Mesendoderm (in vitro differentiated cells): ENCODE results near the gene CIDEB.

Source experiments
- DNase-seq: peaks from one replicate; pipeline ENCODE4 v3.0.0; 2013
- H2AK5ac ChIP-seq: 2 replicates; pipeline ENCODE4 v1.6.1; 2013; ENCODE audit warnings: low read length, inconsistent platforms
- H2BK120ac ChIP-seq: 2 replicates; pipeline ENCODE4 v1.6.1; 2013; ENCODE audit warnings: low read depth, mild to moderate bottlenecking, low read length, moderate library complexity, mixed read lengths
- H2BK15ac ChIP-seq: replicated peaks from 2 replicates; pipeline ENCODE4 v1.6.1; 2013; ENCODE audit warnings: low read depth, mild to moderate bottlenecking, moderate library complexity
- H2BK5ac ChIP-seq: 2 replicates; pipeline ENCODE4 v1.6.1; 2013; ENCODE audit warnings: low read length, inconsistent platforms
- H3K18ac ChIP-seq: 2 replicates; pipeline ENCODE4 v1.6.1; 2013; ENCODE audit warnings: mild to moderate bottlenecking, low read length, mixed read lengths
- H3K23ac ChIP-seq: one replicate; pipeline ENCODE4 v1.6.1; 2013; ENCODE audit warnings: low read length
- H3K27ac ChIP-seq: 2 replicates; pipeline ENCODE4 v1.5.1; 2013; ENCODE audit warnings: low read depth, mild to moderate bottlenecking, inconsistent platforms, low read length, moderate library complexity
- H3K27me3 ChIP-seq: 2 replicates; pipeline ENCODE4 v1.6.1; 2013; ENCODE audit warnings: low read length, control low read depth, mild to moderate bottlenecking, inconsistent platforms; ENCODE audit not compliant: insufficient read depth, poor library complexity
- H3K36me3 ChIP-seq: 2 replicates; pipeline ENCODE4 v1.6.1; 2013; ENCODE audit warnings: low read length, inconsistent platforms; ENCODE audit not compliant: control insufficient read depth, insufficient read depth
- H3K4ac ChIP-seq: one replicate; pipeline ENCODE4 v1.6.1; 2013; ENCODE audit warnings: low read depth, mild to moderate bottlenecking, low read length, moderate library complexity
- H3K4me1 ChIP-seq: 2 replicates; pipeline ENCODE4 v1.6.1; 2013; ENCODE audit warnings: low read depth, low read length, inconsistent platforms; ENCODE audit not compliant: control insufficient read depth
- H3K4me2 ChIP-seq: 2 replicates; pipeline ENCODE4 v1.6.1; 2013; ENCODE audit warnings: low read length
- H3K4me3 ChIP-seq: 2 replicates; pipeline ENCODE4 v1.5.1; 2013; ENCODE audit warnings: mild to moderate bottlenecking, low read length
- H3K56ac ChIP-seq: one replicate; pipeline ENCODE4 v1.6.1; 2013; ENCODE audit warnings: low read length
- H3K79me1 ChIP-seq: 2 replicates; pipeline ENCODE4 v1.6.1; 2013; ENCODE audit warnings: low read length, inconsistent platforms
- H3K79me2 ChIP-seq: 2 replicates; pipeline ENCODE4 v1.6.1; 2013; ENCODE audit warnings: mild to moderate bottlenecking, low read length; ENCODE audit not compliant: control insufficient read depth, insufficient read depth
- H3K9ac ChIP-seq: 2 replicates; pipeline ENCODE4 v1.6.1; 2013; ENCODE audit warnings: low read length, inconsistent platforms
- H4K5ac ChIP-seq: one replicate; pipeline ENCODE4 v1.6.1; 2013; ENCODE audit warnings: low read length
- H4K8ac ChIP-seq: one replicate; pipeline ENCODE4 v1.6.1; 2013; ENCODE audit warnings: low read depth, mild to moderate bottlenecking, control low read depth, low read length, moderate library complexity
- WGBS: extraction: QIAGEN DNeasy Blood & Tissue Kit; methylation state at CpG from one replicate; pipeline ENCODE4 v1.1.7; 2013; ENCODE audit warnings: low lambda C conversion rate, missing lambda C conversion rate; ENCODE audit not compliant: insufficient coverage; ENCODE audit errors: extremely low coverage; 5-methylcytosine and 5-hydroxymethylcytosine counted together

The CIDEB gene

DNA sequence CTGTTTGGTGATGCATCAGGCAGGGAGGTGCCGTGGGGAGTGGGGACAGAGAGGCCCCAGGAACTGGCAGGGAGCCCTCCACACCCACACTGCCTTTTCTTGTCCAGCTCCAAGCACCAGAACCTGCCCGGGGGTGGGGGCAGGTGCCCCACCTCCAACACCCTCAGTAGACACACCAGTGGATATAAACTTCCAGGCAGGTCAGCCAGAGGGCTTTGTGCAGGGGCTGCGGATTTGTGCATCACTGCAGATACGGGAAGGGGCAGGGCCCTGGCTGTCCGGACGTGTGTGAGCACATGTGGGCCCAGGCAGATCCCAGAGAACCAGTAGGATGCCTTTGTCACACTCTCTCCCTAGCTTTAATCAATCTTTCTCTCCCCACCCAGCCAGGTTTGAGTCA, 43.5 kb downstream of the CIDEB start:
- H3K79me1 ChIP-seq: no peaks in the 10 kb centered on the region
- no peak overlapping the region for H3K4me3 ChIP-seq
- H3K27ac ChIP-seq: no peak overlapping the region
- DNase-seq: no peak
- no peaks in the 10 kb centered on the region for H3K79me2 ChIP-seq
- H3K36me3 ChIP-seq: no peaks in the 10 kb centered on the region
- no peak overlapping the region for H3K56ac ChIP-seq
- no peak overlapping the region for H3K18ac ChIP-seq
- H3K9ac ChIP-seq: no peak overlapping the region
- no peaks in the 10 kb centered on the region for H3K4me1 ChIP-seq
- no peak overlapping the region for H2AK5ac ChIP-seq
- H3K4me2 ChIP-seq: no peak overlapping the region
- H3K27me3 ChIP-seq: no peaks in the 10 kb centered on the region
- no CpG with 5 or more reads among the region's 6 CpGs for WGBS
- H3K4ac ChIP-seq: no peak overlapping the region
- H4K5ac ChIP-seq: no peak overlapping the region
- H2BK120ac ChIP-seq: no peak overlapping the region
- no peak overlapping the region for H3K23ac ChIP-seq
- no peak overlapping the region for H2BK5ac ChIP-seq
- H2BK15ac ChIP-seq: no peak overlapping the region
- no peak overlapping the region for H4K8ac ChIP-seq

DNA sequence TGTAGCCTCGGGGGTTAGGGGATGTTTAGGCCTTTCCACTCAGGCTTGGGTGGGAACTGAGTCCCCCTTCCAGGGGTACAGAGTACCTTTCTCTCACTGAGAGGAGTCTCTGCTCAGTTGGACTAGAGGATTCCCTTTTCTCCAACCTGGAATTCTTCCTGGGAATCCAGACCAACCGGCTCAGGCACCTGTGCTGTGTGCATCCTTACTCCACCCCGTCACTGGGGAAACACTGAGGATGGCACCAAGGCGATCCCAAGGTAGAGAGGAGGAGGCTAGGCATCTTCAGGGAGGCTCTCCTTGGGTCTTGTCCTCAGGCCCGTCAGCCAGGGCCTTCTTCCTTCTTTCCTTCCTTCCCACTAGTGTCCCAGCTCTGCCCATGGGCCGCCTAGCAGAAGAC, 43.9 kb downstream of the CIDEB start:
- Histone ChIP-seq H3K23ac (no peak overlapping the region), H3K56ac (no peak overlapping the region), H3K36me3 (no peaks in the 10 kb centered on the region), H2BK5ac (no peak overlapping the region), H2BK120ac (no peak overlapping the region), H3K27ac (no peak overlapping the region), H4K5ac (no peak overlapping the region), H3K9ac (no peak overlapping the region), H2AK5ac (no peak overlapping the region), H3K4me1 (no peaks in the 10 kb centered on the region), H3K27me3 (no peaks in the 10 kb centered on the region), H3K79me1 (no peaks in the 10 kb centered on the region), H3K79me2 (no peaks in the 10 kb centered on the region), H3K18ac (no peak overlapping the region), H3K4me3 (no peak overlapping the region), H3K4me2 (no peak overlapping the region), H4K8ac (no peak overlapping the region), H3K4ac (no peak overlapping the region), H2BK15ac (no peak overlapping the region)
- WGBS: no CpG with 5 or more reads among the region's 6 CpGs
- peak; percentile 2 for DNase-seq

GRCh38 chr14:24262821-24263733, 44.7 kb downstream of the CIDEB start, which contains the start of gene TGM1:
Gene TGM1, minus strand, starts transcription at chr14:24263177. Its CDS starts 825 bp downstream, at chr14:24262352.
- no CpG with 5 or more reads among the region's 14 CpGs for WGBS
- no peaks in the 10 kb centered on the region for H3K79me1 ChIP-seq
- no peak within 1 kb of the TSS for H3K9ac ChIP-seq
- H2BK5ac ChIP-seq: no peak within 1 kb of the TSS
- no peaks in the 10 kb centered on the region for H3K36me3 ChIP-seq
- no peak within 1 kb of the TSS for H2BK120ac ChIP-seq
- no peak within 1 kb of the TSS for H3K4ac ChIP-seq
- no peak within 1 kb of the TSS for H3K27ac ChIP-seq
- no peaks in the 10 kb centered on the region for H3K27me3 ChIP-seq
- H3K79me2 ChIP-seq: no peaks in the 10 kb centered on the region
- no peak within 1 kb of the TSS for H3K4me2 ChIP-seq
- H3K18ac ChIP-seq: no peak within 1 kb of the TSS
- H2BK15ac ChIP-seq: no peak within 1 kb of the TSS
- no peak within 1 kb of the TSS for H2AK5ac ChIP-seq
- peak within 1 kb of the TSS; percentile 10 for H3K56ac ChIP-seq
- no peaks in the 10 kb centered on the region for H3K4me1 ChIP-seq
- H4K8ac ChIP-seq: no peak within 1 kb of the TSS
- H3K4me3 ChIP-seq: no peak within 1 kb of the TSS
- no peak within 1 kb of the TSS for H4K5ac ChIP-seq
- peak; percentile 67 for DNase-seq
- no peak within 1 kb of the TSS for H3K23ac ChIP-seq

- no peak overlapping the region for H2BK120ac ChIP-seq
- no peak overlapping the region for H4K8ac ChIP-seq
- H3K36me3 ChIP-seq: no peaks in the 10 kb centered on the region
- no peaks in the 10 kb centered on the region for H3K27me3 ChIP-seq
- no peaks in the 10 kb centered on the region for H3K79me2 ChIP-seq
- no CpG with 5 or more reads among the region's 19 CpGs for WGBS
- H3K27ac ChIP-seq: no peak overlapping the region
- H2BK15ac ChIP-seq: no peak overlapping the region
- no peak for DNase-seq
- no peak overlapping the region for H3K4ac ChIP-seq
- no peak overlapping the region for H3K56ac ChIP-seq
- no peak overlapping the region for H4K5ac ChIP-seq
- no peaks in the 10 kb centered on the region for H3K4me1 ChIP-seq
- H3K79me1 ChIP-seq: no peaks in the 10 kb centered on the region
- no peak overlapping the region for H2AK5ac ChIP-seq
- H3K18ac ChIP-seq: no peak overlapping the region
- H3K4me3 ChIP-seq: no peak overlapping the region
- no peak overlapping the region for H3K23ac ChIP-seq
- H2BK5ac ChIP-seq: no peak overlapping the region
- H3K9ac ChIP-seq: no peak overlapping the region
- H3K4me2 ChIP-seq: no peak overlapping the region
These were observed 45.8 kb downstream of the CIDEB start for GRCh38 chr14:24261969-24262327.

- Histone ChIP-seq H3K27ac (no peak overlapping the region), H3K23ac (no peak overlapping the region), H3K79me2 (no peaks in the 10 kb centered on the region), H3K18ac (no peak overlapping the region), H3K56ac (no peak overlapping the region), H3K4me2 (no peak overlapping the region), H2BK5ac (no peak overlapping the region), H4K8ac (no peak overlapping the region), H3K27me3 (no peaks in the 10 kb centered on the region), H4K5ac (no peak overlapping the region), H3K4me3 (no peak overlapping the region), H3K36me3 (no peaks in the 10 kb centered on the region), H2AK5ac (no peak overlapping the region), H3K9ac (no peak overlapping the region), H3K79me1 (no peaks in the 10 kb centered on the region), H2BK120ac (no peak overlapping the region), H3K4ac (no peak overlapping the region), H3K4me1 (no peaks in the 10 kb centered on the region), H2BK15ac (no peak overlapping the region)
- WGBS: no CpG with 5 or more reads among the region's 20 CpGs
- DNase-seq: no peak
These were observed 46.4 kb downstream of the CIDEB start for GRCh38 chr14:24261256-24261968.
